NCI-H526 treated with DMSO at 0.1 percent for 48 hours (cell line): ENCODE data around the gene KAT8.
"Not testable (repeated sequence)": the region's sequence is repeated elsewhere in the genome, so short reads cannot be mapped to it uniquely, and the experiment has no call there.

ENCODE experiments used
- DNase-seq: peaks from one replicate; lab custom pipeline; 2025; lab: John Stamatoyannopoulos, UW

The KAT8 gene

DNA sequence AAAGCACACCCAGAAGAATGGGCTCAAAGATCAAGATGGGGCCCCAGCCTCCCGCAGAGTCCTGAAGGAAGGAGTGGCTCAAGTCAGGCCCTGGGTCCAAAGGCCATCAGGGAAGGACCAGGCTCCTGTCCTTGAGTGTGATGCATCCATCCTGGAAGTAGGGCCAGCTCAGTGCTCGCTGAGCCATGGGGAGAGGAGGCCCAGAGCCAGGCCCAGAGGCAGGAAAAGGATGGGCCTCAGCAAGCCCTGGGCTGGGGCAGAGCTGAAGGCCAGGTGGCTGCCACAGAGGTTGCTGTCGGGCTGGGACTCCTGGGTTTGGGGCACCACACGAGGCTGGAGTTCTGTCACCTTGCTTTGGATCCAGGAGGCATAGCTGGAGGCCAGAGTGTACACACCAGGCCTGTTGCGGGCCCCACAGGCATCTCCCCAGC, 14.4 kb downstream of the KAT8 start:
- DNase-seq: no peak

DNA sequence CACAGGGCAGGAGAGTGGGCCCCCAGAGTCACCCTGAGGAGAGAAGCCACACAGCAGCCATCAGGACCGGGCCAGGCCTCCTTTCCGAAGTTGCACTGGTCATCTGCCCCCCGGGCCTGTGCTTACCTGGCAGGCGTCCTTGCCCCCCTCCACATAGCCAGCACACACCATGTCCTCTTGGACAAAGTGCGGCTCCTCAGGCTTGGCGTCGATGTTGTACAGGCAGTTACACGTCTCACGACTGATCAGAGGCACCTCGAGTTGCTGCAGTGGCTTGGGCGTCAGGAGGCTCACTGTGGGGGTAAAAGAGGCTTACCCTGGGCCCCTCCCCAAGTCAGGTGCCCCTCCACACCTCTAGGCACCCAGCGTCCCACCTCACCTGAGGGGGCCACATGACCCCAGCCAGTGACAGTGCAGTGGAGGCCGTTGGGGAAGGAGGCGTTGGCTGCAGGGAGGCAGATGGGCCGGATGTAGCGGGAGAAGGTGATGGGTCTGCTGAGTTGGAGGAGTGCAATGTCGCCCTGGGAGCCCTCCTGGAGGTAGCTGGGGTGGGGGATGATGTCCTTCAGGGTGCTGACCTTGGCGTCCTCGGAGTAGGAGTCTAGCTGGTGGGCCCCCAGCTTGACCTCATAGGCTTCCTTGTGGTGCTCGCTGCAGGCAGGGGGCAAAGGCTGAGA, 15.0 kb downstream of the KAT8 start:
- no peak for DNase-seq

DNA sequence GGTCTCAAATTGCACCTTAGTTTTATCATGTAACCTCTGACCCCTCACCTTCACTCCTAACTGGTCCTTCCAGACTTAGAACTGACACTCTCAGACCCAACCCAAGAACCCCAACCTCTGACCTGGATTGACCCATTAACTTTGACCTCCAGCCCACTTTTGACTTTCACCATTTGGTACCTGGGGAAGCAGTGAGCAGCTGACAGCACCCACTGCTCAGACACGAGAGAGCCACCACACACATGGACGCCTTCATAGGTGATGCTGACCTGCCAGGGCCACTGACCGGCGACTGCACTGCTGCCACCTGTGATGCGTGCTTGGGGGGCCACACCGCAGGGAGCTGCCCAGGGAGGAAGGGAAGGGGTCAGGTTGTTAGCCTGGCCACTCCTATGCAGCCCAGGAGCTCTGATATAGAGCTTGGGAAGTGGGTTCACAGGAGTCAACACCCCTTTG, 15.6 kb downstream of the KAT8 start:
- DNase-seq: no peak

DNA sequence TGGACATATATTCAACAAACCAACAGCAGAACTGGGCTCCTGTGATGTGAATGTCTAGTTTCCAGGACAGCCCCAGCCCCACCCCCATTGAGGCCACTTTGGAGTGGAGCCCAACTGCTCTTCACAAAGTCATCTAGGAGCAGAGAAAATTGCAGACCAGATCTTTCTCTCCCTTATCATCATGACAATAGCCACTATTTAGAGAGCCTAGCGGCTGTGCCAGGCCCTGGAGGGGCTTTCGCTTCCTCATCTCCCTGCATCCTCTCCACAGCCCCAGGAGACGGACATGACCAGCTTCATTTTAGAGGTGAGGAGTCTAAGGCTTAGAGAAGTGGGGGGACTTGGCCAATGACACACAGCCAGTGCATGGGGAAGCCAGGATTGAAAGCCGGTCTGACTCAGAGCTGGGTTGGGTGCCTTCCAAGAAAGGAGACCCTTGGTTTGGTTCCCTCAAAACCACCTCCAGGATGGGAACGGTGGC, 16.7 kb downstream of the KAT8 start:
- no peak for DNase-seq

DNA sequence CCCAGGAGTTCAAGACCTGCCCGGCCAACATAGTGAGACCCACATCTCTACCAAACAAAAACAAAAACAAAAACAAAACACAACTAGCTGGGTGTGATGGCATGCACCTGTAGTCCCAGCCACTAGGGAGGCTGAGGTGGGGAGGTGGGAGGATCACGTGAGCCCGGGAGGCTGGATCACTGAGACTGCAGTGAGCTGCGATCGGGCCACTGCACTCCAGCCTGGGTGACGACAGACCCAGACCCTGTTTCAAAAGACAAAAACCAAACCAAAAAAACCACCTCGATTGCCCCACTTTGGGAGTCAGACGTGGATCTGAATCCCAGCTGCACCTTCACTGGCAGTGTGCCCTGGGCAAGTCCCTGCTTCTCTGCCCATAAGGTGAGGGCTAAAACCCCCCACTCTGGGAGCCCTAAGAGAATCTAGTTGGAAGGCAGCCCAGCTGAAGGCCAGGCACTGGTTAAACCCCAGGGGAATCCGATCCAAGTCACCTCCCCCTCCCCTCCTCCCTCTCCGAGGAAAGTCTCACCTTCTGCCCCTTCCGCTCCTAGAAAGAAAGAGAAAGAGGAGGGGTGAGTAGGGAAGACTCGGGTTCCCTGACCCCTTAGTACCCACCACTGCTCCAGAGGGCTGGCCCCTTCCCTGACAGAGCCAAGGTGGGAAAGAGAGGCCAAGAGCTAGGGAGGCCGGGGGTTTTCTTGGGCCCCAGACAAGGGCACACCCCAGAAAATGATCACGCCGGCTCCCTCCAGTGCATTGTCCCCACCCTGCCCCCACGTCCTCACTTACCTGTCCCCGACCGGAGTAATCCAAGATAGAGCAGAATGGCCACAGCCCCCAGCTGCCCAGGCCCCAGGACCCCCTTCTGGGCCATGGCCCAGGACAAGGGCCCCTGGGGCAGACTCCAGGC, 17.4 kb downstream of the KAT8 start:
- DNase-seq: no peak

DNA sequence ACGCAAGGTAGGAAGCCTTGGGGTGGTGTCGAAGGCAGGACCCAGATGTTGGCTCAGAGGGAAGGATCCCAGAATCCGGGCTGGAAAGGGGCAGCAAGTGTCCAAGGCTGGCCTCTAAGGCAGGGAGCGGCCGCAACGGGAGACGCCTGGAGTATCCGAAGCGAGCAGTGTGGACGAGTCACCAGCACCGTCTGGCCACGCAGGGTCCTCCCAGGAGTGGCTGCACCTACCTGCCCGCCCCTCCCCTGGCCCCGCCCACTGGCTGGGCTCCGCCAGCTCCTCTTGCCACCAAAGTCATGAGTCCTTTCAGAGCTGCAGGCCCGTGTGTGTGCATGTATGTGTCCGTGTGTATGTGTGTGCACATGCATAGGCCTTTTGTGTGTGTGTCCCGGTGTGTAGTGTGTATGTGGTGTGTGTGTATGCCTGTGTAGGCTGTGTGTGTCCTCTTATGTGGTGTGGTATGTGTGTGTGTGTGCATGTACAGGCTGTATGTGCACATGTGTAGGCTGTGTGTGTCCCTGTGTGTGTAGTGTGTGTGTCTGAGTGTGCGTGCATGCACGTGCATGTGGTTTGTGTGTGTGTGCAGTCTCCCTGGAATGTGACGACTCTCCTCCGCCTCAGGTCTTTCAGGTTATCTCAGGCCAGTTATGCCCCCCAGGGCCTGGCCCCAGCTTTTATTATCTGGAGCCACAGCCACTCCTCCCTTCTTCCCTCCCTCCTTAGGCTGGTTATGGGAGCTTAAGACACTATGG, 18.2 kb downstream of the KAT8 start, which contains the start of gene PRSS8:
Gene PRSS8, minus strand, starts transcription at position 193 of the 752 bp plus-strand sequence. CDS start 229 bp downstream, outside the sequence.
- DNase-seq: no peak

DNA sequence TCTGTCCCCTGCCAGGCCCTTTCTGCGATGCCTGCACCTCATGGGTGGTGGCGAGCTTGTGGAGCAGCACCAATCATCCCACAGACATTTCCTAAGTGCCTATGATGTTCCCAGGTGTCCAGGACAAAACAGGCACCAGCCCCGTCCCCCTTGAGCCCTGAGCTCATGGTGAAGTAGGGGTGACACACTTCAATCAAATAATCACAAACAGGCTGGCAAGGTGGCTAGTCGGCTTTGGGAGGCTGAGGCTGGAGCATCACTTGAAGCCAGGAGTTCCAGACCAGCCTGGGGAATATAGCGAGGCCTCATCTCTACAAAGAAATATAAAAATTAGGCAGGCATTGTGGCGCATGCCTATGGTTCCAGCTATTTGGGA, 18.8 kb downstream of the KAT8 start:
- no peak for DNase-seq

DNA sequence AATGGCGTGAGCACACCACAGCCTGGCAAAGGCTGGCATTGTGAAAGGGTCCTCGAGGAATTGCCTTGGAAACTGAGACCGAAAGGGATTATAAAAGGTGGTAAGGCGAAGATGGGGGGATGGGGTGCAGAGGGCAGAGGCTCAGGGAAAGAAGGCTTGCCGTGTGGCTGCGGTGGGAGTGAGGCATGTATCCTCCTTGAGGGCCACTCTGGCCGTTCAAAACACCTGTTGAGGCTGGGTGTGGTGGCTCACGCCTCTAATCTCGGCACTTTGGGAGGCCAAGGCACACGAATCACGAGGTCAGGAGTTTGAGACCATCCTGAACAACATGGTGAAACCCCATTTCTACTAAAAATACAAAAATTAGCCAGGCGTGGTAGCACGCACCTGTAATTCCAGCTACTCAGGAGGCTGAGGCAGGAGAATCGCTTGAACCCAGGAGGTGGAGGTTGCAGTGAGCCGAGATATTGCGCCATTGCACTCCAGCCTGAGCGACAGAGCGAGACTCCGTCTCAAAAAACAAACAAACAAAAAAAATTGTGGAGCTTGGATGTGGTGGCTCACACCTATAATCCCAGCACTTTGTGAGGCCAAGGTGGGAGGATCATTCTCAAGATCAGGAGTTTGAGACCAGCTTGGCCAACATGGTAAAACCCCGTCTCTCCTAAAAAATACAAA, 19.5 kb downstream of the KAT8 start:
- not testable (repeated sequence) for DNase-seq

DNA sequence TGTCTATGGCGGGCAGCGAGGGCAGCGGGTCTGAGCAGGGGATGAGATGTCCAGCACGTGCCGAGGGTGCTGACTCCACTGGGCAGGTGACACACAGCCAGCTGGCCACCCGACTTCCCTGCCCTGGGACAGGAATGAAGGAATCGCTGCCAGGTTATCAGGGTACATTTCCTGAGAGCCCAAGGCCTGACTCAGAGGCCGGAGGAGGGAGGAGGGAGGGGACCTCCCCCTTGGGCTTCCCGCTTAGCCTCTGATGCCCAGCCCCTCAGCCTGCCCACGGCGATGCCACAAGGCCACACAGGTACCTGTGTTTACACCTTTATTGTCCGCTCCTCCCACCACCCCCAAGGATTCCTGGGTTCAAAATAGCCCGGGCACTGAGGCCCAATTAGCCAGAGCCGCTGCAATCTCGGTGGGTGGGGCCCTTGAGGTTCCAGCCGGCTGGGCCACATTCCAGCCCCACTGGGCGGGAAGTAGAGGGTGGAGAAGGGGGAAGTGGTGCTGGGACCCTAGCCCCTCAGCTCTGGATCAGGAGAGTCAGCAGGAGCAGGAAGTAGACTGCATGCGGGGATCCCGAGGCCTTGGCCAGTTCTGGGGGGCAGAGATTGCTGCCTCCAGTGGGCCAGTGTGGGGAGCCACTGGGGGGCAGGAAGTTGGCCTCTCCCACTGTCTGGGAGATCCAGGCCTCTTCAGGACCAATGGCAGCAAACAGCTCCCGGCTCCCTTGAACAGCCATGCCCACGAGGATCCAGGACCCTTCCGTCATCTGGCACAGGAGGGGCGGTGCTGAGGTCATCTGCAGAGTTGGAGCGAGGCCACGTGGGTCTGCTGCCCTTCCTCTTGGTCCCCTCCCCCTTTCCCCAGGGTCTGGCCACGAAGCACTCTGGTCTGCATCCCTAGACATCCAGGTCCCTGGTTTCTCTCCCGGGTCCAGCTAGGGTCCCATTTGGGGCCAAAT, 21.4 kb downstream of the KAT8 start:
- DNase-seq: no peak

DNA sequence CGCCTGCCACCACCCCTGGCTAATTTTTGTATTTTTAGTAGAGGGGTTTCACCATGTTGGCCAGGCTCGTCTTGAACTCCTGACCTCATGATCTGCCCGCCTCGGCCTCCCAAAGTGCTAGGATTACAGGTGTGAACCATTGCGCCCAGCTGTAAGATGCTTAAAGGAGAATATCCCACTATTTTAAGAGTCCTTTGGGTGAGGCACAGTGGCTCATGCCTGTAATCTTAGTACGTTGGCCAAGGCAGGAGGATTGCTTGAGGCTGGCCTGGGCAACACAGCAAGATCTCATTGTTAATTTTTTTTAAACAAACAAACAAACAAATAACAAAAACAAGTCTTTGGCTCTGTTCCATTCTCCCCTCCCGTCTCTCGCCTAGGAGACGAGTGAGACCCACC, 23.6 kb downstream of the KAT8 start:
- not testable (repeated sequence) for DNase-seq

DNA sequence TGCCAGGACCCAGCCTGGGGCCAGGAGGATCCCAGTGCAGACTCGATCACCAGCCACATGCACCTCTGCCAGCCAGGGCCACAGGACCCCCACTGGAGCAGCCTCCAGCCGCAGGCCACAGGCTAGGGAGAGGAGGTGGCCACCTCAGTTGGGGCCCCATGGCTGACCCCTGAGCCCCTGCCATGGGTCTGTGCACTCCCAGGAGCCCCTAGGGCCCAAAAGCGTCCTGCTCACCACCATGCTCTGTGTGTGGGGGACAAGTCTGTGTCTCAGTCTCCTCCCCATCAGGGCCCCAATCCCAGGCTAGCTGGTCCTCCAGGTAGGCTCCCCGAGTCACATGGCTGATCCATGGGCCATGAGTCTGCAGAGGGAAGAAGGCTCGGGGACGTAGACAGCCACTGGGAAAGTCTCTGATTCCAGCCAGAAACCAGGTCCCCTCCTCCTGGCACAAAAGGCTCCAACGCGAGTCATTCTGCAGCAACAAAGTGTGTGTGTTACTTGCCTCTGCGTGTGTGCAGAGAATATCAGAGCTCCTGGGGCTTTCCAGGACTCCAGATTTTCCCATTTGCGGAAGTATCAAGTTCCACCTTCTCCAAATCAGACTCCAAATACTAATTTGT, 24.1 kb downstream of the KAT8 start:
- DNase-seq: no peak

DNA sequence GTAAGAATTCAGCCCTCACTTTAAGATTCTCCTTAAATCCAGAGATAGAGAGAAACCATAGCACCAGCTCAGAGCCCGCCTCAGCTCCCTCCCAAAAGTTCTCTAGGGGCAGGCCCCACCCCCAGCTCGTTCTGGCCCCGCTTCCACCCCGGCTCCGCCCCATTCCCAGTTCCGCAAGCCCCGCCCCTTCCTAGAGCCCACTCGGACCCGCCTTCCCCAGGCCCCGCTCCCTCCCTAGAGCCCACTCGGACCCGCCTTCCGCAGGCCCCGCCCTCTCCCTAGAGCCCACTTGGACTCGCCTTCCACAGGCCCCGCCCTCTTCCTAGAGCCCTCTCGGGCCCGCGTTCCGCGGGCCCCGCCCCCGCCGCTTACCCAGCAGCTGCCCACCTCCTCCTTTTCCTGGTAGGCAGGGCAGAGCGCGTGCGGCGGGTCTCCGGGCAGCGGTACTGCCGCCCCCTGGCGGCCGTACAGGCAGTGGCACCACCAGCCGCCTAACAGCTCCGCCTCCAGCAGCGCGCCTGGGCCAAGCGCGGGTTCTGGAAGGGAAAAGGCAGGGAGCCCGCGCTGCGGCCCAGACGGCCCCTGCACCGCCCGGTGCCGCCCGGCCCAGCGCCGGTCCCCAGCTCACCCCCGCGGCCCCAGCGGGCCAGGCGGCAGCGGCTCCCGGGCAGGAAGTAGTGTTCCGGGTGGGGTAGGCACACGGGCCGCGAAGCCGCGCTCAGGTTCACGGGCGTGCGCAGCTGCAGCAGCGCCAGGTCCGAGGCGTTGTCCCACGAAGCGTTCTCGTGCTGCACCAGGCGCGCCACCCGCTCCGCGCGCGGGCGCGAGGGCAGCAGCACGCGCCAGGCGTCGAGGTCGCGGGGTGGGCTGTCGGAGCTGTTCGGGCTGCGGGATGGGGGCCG, 24.9 kb downstream of the KAT8 start:
- DNase-seq: peak; percentile 95

DNA sequence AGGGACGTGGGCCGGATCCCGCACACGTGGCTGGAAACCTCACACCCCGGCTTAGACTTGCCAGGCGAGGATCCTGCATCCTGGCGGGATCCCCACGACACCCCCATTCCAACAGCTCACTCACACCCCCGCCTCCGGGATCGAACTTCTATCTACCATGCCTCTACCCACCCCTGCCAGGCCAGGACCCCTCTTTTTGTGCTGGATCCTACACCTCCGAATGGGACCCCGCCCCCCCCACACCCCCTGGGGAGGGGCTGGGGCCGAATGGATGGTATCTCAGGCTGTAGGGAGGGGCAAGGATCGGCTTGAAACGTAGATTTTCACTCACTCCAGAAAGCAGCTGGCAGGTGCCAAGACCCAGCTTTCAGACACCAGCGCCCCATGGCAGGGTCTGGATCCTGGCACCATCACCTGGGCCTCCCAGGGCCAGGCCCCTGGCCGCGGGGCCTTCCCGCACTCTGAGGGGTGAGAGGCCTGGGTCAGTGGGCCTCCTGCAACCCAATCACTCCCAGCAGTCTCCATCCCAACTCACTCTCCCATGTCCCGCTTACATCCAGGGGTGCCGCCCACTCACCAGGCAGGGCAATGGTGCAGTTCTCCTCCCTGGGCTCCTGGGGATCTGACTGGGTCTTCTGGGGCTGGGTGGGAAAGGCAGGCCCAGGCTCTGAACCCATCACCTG, 25.7 kb downstream of the KAT8 start:
- no peak for DNase-seq

DNA sequence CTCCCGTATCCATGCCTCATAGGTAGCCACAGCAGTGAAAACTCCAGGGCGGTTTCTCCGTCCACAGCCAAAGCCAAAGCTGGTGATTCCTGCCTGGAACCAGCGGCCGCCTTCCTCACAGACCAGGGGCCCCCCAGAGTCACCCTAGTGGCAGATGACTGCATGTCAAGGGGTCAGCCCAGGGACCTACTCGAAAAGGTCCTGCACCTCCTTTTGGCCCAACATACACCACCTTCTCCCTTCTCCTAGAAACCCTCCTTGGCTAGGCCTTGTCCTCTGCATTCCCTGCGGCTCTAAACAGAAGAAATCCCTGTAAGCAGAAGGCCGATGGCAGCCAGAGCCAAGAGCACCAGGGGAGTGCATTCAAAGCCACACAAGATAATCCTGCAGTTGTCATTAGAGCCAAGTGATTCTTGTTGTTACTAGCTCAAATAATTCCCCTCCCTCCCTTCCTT, 26.3 kb downstream of the KAT8 start:
- no peak for DNase-seq

DNA sequence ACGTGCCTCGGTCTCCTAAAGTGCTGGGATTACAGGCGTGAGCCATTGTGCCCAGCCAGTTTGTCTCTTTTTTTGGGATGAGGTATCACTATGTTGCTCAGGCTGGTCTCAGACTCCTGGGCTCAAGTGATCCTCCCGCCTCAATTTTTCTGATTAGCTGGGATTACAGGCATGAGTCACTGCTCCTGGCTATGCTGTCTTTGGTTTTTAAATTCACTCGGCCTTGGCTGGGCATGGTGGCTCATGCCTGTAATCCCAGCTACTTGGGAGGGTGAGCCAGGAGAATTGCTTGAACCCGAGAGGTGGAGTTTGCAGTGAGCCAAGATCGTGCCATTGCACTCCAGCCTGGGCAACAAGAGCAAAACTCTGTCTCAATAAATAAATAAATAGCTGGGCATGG, 27.0 kb downstream of the KAT8 start:
- DNase-seq: not testable (repeated sequence)

DNA sequence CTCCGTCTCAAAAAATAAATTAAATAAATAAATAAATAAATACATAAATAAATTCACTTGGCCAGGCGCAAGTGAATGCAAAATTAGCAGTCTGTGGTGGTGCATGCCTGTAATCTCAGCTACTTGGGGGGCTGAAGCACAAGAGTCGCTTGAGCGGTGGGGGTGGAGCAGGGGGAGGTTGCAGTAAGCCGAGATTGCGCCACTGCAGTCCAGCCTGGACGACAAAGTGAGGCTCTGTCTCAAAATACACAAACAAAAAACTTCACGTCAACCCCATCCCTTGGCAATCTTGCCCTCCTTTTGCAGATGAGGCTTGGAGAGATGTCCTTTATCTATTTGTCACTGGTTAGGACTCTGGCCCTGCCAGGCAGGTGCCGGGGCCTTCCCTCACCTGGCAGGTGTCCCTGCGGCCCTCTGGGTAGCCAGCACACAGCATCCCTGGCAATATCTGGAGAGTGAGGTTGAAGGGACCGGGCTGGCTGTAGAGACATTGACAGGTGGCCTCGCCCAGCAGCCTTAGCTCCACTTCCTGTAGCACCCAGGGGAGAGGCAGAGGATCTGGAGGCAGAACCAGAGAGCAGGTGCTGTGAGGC, 28.0 kb downstream of the KAT8 start:
- no peak for DNase-seq

DNA sequence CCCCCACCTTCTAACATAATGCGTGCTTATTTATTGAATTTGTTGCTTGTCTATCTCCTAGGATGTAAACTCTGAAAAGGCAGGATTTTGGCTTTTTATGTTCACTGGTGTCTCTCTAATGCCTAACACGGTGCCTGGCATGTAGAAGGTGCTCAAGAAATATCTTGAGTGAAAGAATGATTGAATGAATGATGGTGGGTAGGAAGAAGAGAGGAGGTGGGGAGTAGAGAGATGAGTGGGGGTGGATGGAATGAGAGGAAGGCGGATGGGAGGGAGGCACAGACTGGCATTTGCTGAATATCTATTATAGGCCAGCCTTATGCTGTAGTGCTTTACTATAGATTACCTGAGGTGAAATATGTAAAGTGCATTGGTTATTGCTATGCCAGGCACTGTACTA, 30.1 kb downstream of the KAT8 start:
- no peak for DNase-seq

DNA sequence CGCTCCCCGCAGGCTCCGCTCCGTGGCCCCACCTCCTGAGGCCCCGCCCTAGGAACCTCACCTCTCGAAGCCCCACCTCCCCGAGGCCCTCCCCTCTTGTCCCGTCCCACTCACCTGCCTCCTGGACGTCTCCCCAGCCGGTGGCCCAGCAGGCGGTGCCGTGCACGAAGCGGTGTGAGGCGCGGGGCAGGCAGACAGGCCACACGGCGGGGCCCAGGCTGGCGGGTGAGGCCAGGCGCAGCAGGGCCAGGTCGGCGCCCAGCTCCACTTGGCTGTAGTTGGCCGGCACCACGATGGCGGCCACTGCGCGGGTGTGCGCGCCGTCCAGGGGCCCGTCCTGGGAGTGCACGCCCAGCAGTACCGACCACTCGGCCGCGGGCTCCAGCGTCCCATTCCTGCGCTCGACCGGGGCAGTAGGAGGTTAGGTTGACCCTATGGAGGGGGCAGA, 30.8 kb downstream of the KAT8 start:
- DNase-seq: no peak
